GM23338 (cell line): Measurements from ENCODE around the gene FAM13C. TPM values are rescaled to one million over a fixed set of nuclear protein-coding genes. Genes with fewer than 3 reads are reported as not detected.

Experiments used
- ATAC-seq: fragments of 200-7000 bp; cut with Tn5 transposase; 3 replicates; pipeline ENCODE4 v1.9.1; 2020
- DNase-seq: peaks from one replicate; pipeline ENCODE4 v3.0.0-alpha.2; 2015; ENCODE audit warnings: low spot score
- H2AFZ ChIP-seq: fragments of 200-600 bp; sonication (generic); 2 replicates; pipeline ENCODE4 v1.8.0; 2016; ENCODE audit warnings: antibody characterized with exemption, mild to moderate bottlenecking, moderate library complexity
- H3F3A ChIP-seq: fragments of 200-600 bp; sonication (generic); replicated peaks from 2 replicates; pipeline ENCODE4 v1.8.0; 2017; ENCODE audit warnings: antibody characterized with exemption, mixed run types, low read depth
- H3K27ac ChIP-seq: fragments of 200-600 bp; sonication (generic); 2 replicates; pipeline ENCODE4 v1.6.1; 2016; ENCODE audit warnings: low read depth
- H3K27me3 ChIP-seq: fragments of 200-600 bp; sonication (generic); 2 replicates; pipeline ENCODE4 v1.8.0; 2016; ENCODE audit warnings: mild to moderate bottlenecking, mixed run types, moderate library complexity; ENCODE audit not compliant: insufficient read depth
- H3K36me3 ChIP-seq: fragments of 200-600 bp; sonication (generic); 2 replicates; pipeline ENCODE4 v1.8.0; 2016; ENCODE audit warnings: mild to moderate bottlenecking; ENCODE audit not compliant: insufficient read depth
- H3K4me1 ChIP-seq: fragments of 200-600 bp; sonication (generic); 2 replicates; pipeline ENCODE4 v1.8.0; 2016; ENCODE audit warnings: mild to moderate bottlenecking, moderate library complexity; ENCODE audit not compliant: insufficient read depth
- H3K4me2 ChIP-seq: fragments of 200-600 bp; sonication (generic); 2 replicates; pipeline ENCODE4 v1.7.1; 2017; ENCODE audit warnings: mixed run types
- H3K4me3 ChIP-seq: fragments of 200-600 bp; sonication (generic); 2 replicates; pipeline ENCODE4 v1.6.1; 2016; ENCODE audit warnings: mixed run types
- H3K79me2 ChIP-seq: fragments of 200-600 bp; sonication (generic); replicated peaks from 2 replicates; pipeline ENCODE4 v1.8.0; 2017; ENCODE audit warnings: mild to moderate bottlenecking; ENCODE audit not compliant: insufficient read depth
- H3K9me2 ChIP-seq: fragments of 200-600 bp; sonication (generic); 2 replicates; pipeline ENCODE4 v1.8.0; 2017; ENCODE audit not compliant: insufficient read depth
- H4K20me1 ChIP-seq: fragments of 200-600 bp; sonication (generic); replicated peaks from 2 replicates; pipeline ENCODE4 v1.8.0; 2017; ENCODE audit warnings: mild to moderate bottlenecking; ENCODE audit not compliant: insufficient read depth
- H3K27ac Mint-ChIP-seq: 2 replicates; pipeline ENCODE4 v1.8.0; 2020; ENCODE audit warnings: inconsistent platforms, mild to moderate bottlenecking, moderate library complexity, mixed read lengths
- H3K27me3 Mint-ChIP-seq: 3 replicates; pipeline ENCODE4 v1.8.0; 2022; ENCODE audit warnings: low read depth, mild to moderate bottlenecking, moderate library complexity, mixed read lengths, inconsistent platforms; ENCODE audit not compliant: insufficient read depth, poor library complexity
- H3K36me3 Mint-ChIP-seq: 3 replicates; pipeline ENCODE4 v1.8.0; 2021; ENCODE audit warnings: low read depth, mild to moderate bottlenecking, inconsistent platforms, moderate library complexity, mixed read lengths
- H3K4me1 Mint-ChIP-seq: 3 replicates; pipeline ENCODE4 v1.8.0; 2020; ENCODE audit warnings: mild to moderate bottlenecking, inconsistent platforms, mixed read lengths
- H3K4me3 Mint-ChIP-seq: 3 replicates; pipeline ENCODE4 v1.8.0; 2021; ENCODE audit warnings: moderate library complexity, mild to moderate bottlenecking, inconsistent platforms, mixed read lengths
- H3K9me3 Mint-ChIP-seq: 3 replicates; pipeline ENCODE4 v1.8.0; 2020; ENCODE audit warnings: moderate library complexity, mild to moderate bottlenecking, inconsistent platforms, mixed read lengths
- CREB1 ChIP-seq: fragments of 250-450 bp; sonication (Bioruptor Pico); IDR thresholded peaks from 2 replicates; pipeline ENCODE4 v1.5.0; 2020; ENCODE audit warnings: low read depth, mild to moderate bottlenecking, moderate library complexity
- EZH2 ChIP-seq: fragments of 200-600 bp; sonication (generic); IDR thresholded peaks from one replicate; pipeline ENCODE4 v1.8.0; 2017; ENCODE audit warnings: antibody characterized with exemption, mild to moderate bottlenecking, low read depth; ENCODE audit not compliant: unreplicated experiment
- EZH2phosphoT487 ChIP-seq: fragments of 200-600 bp; sonication (generic); IDR thresholded peaks from one replicate; pipeline ENCODE4 v1.8.1; 2018; ENCODE audit warnings: antibody characterized with exemption; ENCODE audit not compliant: unreplicated experiment
- JUNB ChIP-seq: IDR thresholded peaks from one replicate; pipeline ENCODE4 v1.6.1; 2016; ENCODE audit warnings: antibody characterized with exemption; ENCODE audit not compliant: unreplicated experiment
- NANOG ChIP-seq: IDR thresholded peaks from 2 replicates; pipeline ENCODE4 v1.6.1; 2016; ENCODE audit warnings: antibody characterized with exemption, borderline replicate concordance
- POLR2AphosphoS5 ChIP-seq: IDR thresholded peaks from 2 replicates; pipeline ENCODE4 v1.6.1; 2016; ENCODE audit warnings: antibody characterized with exemption, low read depth
- REST ChIP-seq: IDR thresholded peaks from one replicate; pipeline ENCODE4 v1.6.1; 2018; ENCODE audit warnings: antibody characterized with exemption; ENCODE audit not compliant: unreplicated experiment
- STAT1 ChIP-seq: IDR thresholded peaks from one replicate; pipeline ENCODE4 v1.6.1; 2016; ENCODE audit warnings: antibody characterized with exemption; ENCODE audit not compliant: unreplicated experiment
- ZNF114 ChIP-seq: fragments of 250-450 bp; sonication (Bioruptor Pico); IDR thresholded peaks from 2 replicates; pipeline ENCODE4 v1.5.0; 2020; ENCODE audit warnings: mild to moderate bottlenecking, moderate library complexity
- ZNF331 ChIP-seq: fragments of 250-450 bp; sonication (Bioruptor Pico); IDR thresholded peaks from 2 replicates; pipeline ENCODE4 v1.5.0; 2020; ENCODE audit warnings: low read depth, mild to moderate bottlenecking, moderate library complexity
- polyA plus RNA-seq: library from polyadenylated mRNA; unstranded; fragments of >200 nt; fragmentation: Nextera tagmentation; extraction: Ambion mirVana; gene quantifications from 2 replicates; pipeline ENCODE4 v1.2.1, GENCODE V29; 2016
- total RNA-seq: library from RNA; depleted of rRNA; stranded (reverse); fragments of >200 nt; shearing (Covaris generic); gene quantifications from 2 replicates; pipeline ENCODE4 v1.2.3, GENCODE V29; 2014
- TF ChIP-seq, protein P1 (sequence below): fragments of 250-450 bp; sonication (Bioruptor Pico); IDR thresholded peaks from 2 replicates; pipeline ENCODE4 v1.5.0; 2020; ENCODE audit warnings: mild to moderate bottlenecking, moderate library complexity
- TF ChIP-seq, protein P2 (sequence below), 2 experiments: fragments of 200-600 bp in 1 of 2; sonication (generic) in 1 of 2; conservative IDR thresholded peaks; 2 replicates each; pipeline versions ENCODE4 v1.5.1 to v1.6.1; 2016 to 2017; ENCODE audit warnings: antibody characterized with exemption in 2 of 2, low read depth in 2 of 2, mild to moderate bottlenecking in 2 of 2, moderate library complexity in 1 of 2
- TF ChIP-seq, protein P3 (sequence below): IDR thresholded peaks from 2 replicates; pipeline ENCODE4 v1.6.1; 2016; ENCODE audit warnings: antibody characterized with exemption

The FAM13C gene
- total and polyA plus RNA-seq, 2 experiments from 2014 or later, result 0.94 to 2.1 TPM

GRCh38 chr10:59287587-59288255 lies 74.6 kb downstream of the FAM13C start:
- Histone ChIP-seq H3K9me2 (peaks cover 3% of the 10 kb centered on the region; the same call in 1 of the 2 replicates), H4K20me1 (no peaks in the 10 kb centered on the region), H3K27me3 (no peaks in the 10 kb centered on the region), H3F3A (no peaks in the 10 kb centered on the region), H3K27ac (no peak overlapping the region), H3K4me3 (no peak overlapping the region), H3K36me3 (no peaks in the 10 kb centered on the region), H3K4me2 (no peak overlapping the region), H2AFZ (no peak overlapping the region), H3K4me1 (peaks cover 28% of the 10 kb centered on the region), H3K79me2 (no peaks in the 10 kb centered on the region)
- DNase-seq, result no peak
- Mint-ChIP-seq H3K4me1 (peaks cover 33% of the 10 kb centered on the region), H3K36me3 (no peaks in the 10 kb centered on the region), H3K4me3 (no peak overlapping the region), H3K9me3 (no peaks in the 10 kb centered on the region; the same call in 2 of the 3 replicates), H3K27ac (no peak overlapping the region), H3K27me3 (peaks cover 2% of the 10 kb centered on the region)
- ATAC-seq, result no peak
- TF ChIP-seq JUNB (no peak), CREB1 (CRISPR knock-in tag) (no peak), EZH2phosphoT487 (no peak), POLR2AphosphoS5 (no peak), EZH2 (no peak), ZNF114 (CRISPR knock-in tag) (no peak), STAT1 (no peak), NANOG (no peak), REST (no peak), ZNF331 (CRISPR knock-in tag) (no peak)
- TF ChIP-seq, protein P1, sequence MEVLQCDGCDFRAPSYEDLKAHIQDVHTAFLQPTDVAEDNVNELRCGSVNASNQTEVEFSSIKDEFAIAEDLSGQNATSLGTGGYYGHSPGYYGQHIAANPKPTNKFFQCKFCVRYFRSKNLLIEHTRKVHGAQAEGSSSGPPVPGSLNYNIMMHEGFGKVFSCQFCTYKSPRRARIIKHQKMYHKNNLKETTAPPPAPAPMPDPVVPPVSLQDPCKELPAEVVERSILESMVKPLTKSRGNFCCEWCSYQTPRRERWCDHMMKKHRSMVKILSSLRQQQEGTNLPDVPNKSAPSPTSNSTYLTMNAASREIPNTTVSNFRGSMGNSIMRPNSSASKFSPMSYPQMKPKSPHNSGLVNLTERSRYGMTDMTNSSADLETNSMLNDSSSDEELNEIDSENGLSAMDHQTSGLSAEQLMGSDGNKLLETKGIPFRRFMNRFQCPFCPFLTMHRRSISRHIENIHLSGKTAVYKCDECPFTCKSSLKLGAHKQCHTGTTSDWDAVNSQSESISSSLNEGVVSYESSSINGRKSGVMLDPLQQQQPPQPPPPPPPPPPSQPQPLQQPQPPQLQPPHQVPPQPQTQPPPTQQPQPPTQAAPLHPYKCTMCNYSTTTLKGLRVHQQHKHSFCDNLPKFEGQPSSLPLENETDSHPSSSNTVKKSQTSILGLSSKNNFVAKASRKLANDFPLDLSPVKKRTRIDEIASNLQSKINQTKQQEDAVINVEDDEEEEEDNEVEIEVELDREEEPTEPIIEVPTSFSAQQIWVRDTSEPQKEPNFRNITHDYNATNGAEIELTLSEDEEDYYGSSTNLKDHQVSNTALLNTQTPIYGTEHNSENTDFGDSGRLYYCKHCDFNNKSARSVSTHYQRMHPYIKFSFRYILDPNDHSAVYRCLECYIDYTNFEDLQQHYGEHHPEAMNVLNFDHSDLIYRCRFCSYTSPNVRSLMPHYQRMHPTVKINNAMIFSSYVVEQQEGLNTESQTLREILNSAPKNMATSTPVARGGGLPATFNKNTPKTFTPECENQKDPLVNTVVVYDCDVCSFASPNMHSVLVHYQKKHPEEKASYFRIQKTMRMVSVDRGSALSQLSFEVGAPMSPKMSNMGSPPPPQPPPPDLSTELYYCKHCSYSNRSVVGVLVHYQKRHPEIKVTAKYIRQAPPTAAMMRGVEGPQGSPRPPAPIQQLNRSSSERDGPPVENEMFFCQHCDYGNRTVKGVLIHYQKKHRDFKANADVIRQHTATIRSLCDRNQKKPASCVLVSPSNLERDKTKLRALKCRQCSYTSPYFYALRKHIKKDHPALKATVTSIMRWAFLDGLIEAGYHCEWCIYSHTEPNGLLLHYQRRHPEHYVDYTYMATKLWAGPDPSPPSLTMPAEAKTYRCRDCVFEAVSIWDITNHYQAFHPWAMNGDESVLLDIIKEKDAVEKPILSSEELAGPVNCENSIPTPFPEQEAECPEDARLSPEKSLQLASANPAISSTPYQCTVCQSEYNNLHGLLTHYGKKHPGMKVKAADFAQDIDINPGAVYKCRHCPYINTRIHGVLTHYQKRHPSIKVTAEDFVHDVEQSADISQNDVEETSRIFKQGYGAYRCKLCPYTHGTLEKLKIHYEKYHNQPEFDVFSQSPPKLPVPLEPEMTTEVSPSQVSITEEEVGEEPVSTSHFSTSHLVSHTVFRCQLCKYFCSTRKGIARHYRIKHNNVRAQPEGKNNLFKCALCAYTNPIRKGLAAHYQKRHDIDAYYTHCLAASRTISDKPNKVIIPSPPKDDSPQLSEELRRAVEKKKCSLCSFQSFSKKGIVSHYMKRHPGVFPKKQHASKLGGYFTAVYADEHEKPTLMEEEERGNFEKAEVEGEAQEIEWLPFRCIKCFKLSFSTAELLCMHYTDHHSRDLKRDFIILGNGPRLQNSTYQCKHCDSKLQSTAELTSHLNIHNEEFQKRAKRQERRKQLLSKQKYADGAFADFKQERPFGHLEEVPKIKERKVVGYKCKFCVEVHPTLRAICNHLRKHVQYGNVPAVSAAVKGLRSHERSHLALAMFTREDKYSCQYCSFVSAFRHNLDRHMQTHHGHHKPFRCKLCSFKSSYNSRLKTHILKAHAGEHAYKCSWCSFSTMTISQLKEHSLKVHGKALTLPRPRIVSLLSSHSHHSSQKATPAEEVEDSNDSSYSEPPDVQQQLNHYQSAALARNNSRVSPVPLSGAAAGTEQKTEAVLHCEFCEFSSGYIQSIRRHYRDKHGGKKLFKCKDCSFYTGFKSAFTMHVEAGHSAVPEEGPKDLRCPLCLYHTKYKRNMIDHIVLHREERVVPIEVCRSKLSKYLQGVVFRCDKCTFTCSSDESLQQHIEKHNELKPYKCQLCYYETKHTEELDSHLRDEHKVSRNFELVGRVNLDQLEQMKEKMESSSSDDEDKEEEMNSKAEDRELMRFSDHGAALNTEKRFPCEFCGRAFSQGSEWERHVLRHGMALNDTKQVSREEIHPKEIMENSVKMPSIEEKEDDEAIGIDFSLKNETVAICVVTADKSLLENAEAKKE (CRISPR knock-in tag), result no peak
- TF ChIP-seq, protein P2, sequence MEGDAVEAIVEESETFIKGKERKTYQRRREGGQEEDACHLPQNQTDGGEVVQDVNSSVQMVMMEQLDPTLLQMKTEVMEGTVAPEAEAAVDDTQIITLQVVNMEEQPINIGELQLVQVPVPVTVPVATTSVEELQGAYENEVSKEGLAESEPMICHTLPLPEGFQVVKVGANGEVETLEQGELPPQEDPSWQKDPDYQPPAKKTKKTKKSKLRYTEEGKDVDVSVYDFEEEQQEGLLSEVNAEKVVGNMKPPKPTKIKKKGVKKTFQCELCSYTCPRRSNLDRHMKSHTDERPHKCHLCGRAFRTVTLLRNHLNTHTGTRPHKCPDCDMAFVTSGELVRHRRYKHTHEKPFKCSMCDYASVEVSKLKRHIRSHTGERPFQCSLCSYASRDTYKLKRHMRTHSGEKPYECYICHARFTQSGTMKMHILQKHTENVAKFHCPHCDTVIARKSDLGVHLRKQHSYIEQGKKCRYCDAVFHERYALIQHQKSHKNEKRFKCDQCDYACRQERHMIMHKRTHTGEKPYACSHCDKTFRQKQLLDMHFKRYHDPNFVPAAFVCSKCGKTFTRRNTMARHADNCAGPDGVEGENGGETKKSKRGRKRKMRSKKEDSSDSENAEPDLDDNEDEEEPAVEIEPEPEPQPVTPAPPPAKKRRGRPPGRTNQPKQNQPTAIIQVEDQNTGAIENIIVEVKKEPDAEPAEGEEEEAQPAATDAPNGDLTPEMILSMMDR (conservative IDR thresholded peaks at IDR 0.05; ENCODE audit: low read depth in 2 of 2), result no peak
- TF ChIP-seq, protein P3, sequence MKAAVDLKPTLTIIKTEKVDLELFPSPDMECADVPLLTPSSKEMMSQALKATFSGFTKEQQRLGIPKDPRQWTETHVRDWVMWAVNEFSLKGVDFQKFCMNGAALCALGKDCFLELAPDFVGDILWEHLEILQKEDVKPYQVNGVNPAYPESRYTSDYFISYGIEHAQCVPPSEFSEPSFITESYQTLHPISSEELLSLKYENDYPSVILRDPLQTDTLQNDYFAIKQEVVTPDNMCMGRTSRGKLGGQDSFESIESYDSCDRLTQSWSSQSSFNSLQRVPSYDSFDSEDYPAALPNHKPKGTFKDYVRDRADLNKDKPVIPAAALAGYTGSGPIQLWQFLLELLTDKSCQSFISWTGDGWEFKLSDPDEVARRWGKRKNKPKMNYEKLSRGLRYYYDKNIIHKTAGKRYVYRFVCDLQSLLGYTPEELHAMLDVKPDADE, result no peak
